Measurements from ENCODE around the gene ITPRIPL1.
A peak's percentile ranks its signal among the peaks of the same experiment; 100 is the strongest.

ITPRIPL1 gene

DNA sequence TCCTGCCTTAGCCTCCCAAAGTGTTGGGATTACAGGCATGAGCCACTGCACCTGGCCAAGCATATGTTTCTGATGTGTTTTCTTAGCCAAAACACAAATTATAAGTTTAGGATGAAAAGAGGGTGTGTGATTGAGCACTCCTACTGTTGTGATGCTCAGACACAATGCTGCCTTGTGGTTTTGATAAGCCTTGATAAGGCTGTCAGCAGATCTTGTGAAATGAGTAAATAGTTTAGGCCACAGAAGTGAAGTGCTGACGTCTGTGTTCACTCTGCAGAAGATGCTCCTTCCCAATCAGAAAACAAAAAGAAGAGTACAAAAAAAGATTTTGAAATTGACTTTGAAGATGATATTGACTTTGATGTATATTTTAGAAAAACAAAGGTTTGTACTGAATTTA lies 34.7 kb downstream of the ITPRIPL1 start:
- DNase-seq: no peak

DNA sequence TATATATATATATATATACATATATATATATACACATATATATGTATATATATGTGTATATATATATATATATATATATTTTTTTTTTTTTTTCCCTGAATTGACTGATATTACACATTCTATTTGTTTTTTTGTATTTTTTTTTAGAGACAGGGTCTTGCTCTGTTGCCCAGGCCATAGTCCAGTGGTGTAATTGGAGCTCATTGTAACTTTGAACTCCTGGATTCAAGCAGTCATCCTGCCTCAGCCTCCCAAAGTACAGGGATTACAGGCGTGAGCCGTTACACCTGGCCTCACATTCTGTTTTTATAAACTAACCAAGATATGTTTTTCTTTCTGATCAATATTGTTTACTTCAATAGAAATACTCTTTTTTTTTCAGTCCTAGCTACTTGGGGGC lies 36.6 kb downstream of the ITPRIPL1 start:
- no peak for DNase-seq

DNA sequence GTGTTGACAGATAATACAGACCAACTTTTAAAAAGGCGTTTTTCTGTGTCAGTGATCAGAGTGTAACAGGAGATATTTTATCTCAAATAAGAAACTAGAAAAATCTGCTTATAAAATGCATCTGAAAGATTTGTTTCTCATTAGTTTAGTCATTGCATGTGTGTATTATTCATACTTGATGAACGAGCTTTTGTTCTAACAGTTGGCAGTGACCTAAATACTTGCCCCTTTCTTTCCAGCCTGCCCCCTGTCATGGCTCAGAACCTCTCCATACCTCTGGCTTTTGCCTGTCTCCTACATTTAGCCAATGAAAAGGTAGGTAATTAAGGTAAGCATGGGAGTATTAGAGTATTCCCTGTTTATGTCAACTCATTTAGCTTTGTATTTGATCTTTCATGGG lies 44.1 kb downstream of the ITPRIPL1 start:
- DNase-seq: no peak

DNA sequence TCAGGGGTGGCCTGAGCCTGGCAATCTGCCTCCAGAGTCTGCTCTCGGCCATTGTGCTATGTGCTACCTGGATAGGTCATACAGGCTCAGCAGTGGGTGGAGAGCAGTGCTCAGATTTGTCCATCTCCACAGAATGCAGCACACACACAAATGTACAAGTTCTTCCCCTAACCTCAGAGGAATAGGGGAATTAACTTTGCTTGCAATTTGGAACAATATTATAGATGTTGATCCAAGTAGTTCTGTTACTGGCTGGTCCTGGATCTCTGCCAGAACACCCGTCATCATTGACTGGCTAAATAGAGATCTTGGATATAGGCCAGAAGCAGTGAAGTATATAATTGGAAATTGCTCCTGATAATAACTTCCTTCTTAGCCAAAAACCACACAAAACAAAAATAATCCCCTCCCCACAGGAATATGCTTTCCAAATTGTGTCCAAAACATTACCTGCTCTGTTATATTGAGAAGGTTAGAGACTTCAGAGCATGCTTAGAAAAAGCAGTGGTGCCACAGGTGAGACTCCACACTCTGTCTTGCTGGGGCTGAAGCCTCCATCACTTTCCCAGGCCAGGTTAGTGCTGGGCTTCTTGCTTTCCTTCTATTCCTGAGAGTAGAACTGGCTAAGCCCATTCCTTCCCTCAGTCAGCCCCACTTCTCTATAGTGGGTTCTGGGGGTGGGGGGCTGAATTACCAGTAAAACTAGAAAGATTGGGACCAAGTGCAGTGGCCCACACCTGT lies 49.3 kb downstream of the ITPRIPL1 start:
- peak; percentile 79 for DNase-seq

Data from DMS79 (cell line).